ENCODE data around the gene PCNT.

Gene PCNT

DNA sequence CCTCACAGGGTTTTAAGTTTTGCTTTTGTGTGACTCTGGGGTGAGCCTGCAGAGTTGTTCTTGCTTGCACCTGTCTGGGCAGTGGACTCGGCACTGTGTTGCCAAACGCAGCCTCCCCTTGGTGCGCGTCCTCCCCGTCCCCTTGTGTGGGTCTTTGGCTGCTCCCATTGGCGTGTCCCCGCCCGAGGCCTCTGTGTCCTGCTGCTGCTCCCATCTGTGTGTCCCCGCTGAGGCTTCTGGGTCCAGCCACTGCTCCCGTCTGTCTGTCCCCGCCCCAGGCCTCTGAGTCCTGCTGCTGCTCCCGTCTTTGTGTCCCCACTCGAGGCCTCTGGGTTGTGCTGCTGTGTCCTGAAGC lies 62.8 kb downstream of the PCNT start:
- peaks cover 56% of the 10 kb centered on the region for H3K36me3 ChIP-seq (ENCODE audit: insufficient read depth, low read length)

DNA sequence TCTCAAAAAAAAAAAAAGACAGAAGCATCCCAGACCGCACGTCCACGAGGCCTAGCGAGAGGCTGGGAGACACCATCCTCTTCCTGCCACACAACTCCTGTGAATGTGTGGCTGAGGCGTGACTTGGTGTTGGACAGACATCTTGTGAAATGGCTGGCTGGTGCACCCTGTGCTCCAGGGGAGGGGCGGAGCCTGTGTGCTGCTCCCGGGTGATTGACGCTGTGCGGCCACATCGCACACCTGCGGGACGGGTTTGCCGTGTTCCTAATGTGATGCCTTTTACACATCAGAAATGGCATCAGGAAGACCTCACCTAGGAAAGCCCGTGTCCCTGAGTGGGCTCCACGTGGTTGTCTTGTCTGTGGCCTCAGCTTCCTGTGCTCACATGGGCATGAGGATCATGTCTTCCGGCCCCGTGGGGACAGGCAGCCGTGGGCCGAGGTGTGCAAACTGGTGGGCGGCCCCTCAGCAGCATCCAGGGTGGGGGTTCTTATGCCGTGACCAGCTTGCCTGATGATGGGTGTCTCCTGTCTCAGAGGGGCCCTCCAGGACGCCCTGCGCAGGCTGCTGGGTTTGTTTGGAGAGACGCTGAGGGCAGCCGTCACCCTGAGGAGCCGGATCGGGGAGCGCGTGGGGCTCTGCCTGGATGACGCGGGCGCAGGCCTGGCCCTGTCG lies 64.4 kb downstream of the PCNT start:
- Histone ChIP-seq H3K4me3 (ENCODE audit: low read length) (no peak overlapping the region), H3K9me3 (ENCODE audit: insufficient read depth, low read depth, low read length) (no peaks in the 10 kb centered on the region), H3K27me3 (ENCODE audit: insufficient read depth, low read length) (no peaks in the 10 kb centered on the region), H3K27ac (ENCODE audit: low read depth, low read length) (no peak overlapping the region), H3K9ac (ENCODE audit: low read depth, low read length) (no peak overlapping the region), H3K36me3 (ENCODE audit: insufficient read depth, low read length) (peaks cover 57% of the 10 kb centered on the region), H3K4me1 (ENCODE audit: insufficient read depth, low read length) (no peaks in the 10 kb centered on the region)
- 93% methylated on average over 33 of the region's 33 CpGs for WGBS

More for the DNA sequence above, 62.8 kb downstream of the PCNT start:
- H3K9me3 ChIP-seq (ENCODE audit: insufficient read depth, low read depth, low read length), result no peaks in the 10 kb centered on the region
- WGBS, result 96% methylated on average over 13 of the region's 13 CpGs
- H3K4me3 ChIP-seq (ENCODE audit: low read length), result no peak overlapping the region
- peaks cover 1% of the 10 kb centered on the region; the same call in 1 of the 2 replicates for H3K4me1 ChIP-seq (ENCODE audit: insufficient read depth, low read length)
- H3K27me3 ChIP-seq (ENCODE audit: insufficient read depth, low read length), result no peaks in the 10 kb centered on the region
- H3K27ac ChIP-seq (ENCODE audit: low read depth, low read length), result no peak overlapping the region
- no peak overlapping the region for H3K9ac ChIP-seq (ENCODE audit: low read depth, low read length)

GRCh38 chr21:46388896-46389295 lies 64.9 kb downstream of the PCNT start:
- H3K9ac ChIP-seq (ENCODE audit: low read depth, low read length), result no peak overlapping the region
- 97% methylated on average over 23 of the region's 23 CpGs for WGBS
- no peaks in the 10 kb centered on the region for H3K27me3 ChIP-seq (ENCODE audit: insufficient read depth, low read length)
- no peak overlapping the region for H3K4me3 ChIP-seq (ENCODE audit: low read length)
- H3K9me3 ChIP-seq (ENCODE audit: insufficient read depth, low read depth, low read length), result no peaks in the 10 kb centered on the region
- H3K36me3 ChIP-seq (ENCODE audit: insufficient read depth, low read length), result peaks cover 60% of the 10 kb centered on the region
- H3K27ac ChIP-seq (ENCODE audit: low read depth, low read length), result no peak overlapping the region
- H3K4me1 ChIP-seq (ENCODE audit: insufficient read depth, low read length), result no peaks in the 10 kb centered on the region

DNA sequence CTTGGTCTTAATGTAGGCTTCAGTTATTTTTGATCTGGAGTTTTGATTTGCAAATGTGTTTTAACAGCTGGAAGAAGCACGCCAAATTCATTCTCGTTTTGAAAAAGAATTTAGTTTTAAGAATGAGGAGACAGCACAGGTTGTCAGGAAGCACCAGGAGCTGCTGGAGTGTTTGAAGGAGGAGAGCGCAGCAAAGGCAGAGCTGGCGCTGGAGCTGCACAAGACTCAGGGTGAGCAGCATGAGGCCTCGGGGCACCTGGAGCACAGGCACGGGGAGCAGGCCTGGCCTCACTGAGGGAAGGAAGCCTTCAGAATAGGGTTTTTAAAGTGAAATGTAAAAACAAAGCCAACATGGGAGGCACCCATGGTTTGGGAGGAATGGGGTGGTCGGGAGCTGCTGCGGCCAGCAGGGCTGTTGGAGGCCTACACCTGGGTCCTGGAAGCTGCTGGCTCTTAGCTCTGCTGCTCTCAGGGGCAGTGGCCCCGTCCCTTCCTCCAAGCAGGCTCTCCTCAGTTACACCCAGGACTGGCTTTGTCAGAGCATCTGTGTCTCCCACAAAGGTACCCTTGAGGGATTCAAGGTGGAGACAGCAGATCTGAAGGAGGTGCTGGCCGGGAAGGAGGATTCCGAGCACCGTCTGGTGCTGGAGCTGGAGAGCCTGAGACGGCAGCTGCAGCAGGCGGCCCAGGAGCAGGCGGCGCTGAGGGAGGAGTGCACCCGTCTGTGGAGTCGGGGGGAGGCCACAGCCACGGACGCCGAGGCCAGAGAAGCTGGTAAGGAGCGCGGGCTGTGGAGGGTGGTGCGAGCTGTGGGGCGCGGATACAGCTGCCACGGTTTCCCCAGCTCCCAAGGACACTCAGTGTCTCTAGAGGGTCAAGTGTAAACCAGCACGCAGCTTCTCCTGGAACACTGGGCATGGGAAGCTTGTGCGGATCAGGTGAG lies 66.9 kb downstream of the PCNT start:
- Histone ChIP-seq H3K27me3 (ENCODE audit: insufficient read depth, low read length) (no peaks in the 10 kb centered on the region), H3K36me3 (ENCODE audit: insufficient read depth, low read length) (peaks cover 54% of the 10 kb centered on the region), H3K9ac (ENCODE audit: low read depth, low read length) (no peak overlapping the region), H3K4me3 (ENCODE audit: low read length) (no peak overlapping the region), H3K9me3 (ENCODE audit: insufficient read depth, low read depth, low read length) (no peaks in the 10 kb centered on the region), H3K27ac (ENCODE audit: low read depth, low read length) (no peak overlapping the region), H3K4me1 (ENCODE audit: insufficient read depth, low read length) (no peaks in the 10 kb centered on the region)
- WGBS, result 94% methylated on average over 29 of the region's 29 CpGs

GRCh38 chr21:46391773-46392172 lies 67.8 kb downstream of the PCNT start:
- H3K4me1 ChIP-seq (ENCODE audit: insufficient read depth, low read length), result no peaks in the 10 kb centered on the region
- no peak overlapping the region for H3K9ac ChIP-seq (ENCODE audit: low read depth, low read length)
- H3K27me3 ChIP-seq (ENCODE audit: insufficient read depth, low read length), result no peaks in the 10 kb centered on the region
- H3K36me3 ChIP-seq (ENCODE audit: insufficient read depth, low read length), result peaks cover 51% of the 10 kb centered on the region
- no peak overlapping the region for H3K27ac ChIP-seq (ENCODE audit: low read depth, low read length)
- no peak overlapping the region for H3K4me3 ChIP-seq (ENCODE audit: low read length)
- 92% methylated on average over 8 of the region's 9 CpGs for WGBS
- H3K9me3 ChIP-seq (ENCODE audit: insufficient read depth, low read depth, low read length), result no peaks in the 10 kb centered on the region

DNA sequence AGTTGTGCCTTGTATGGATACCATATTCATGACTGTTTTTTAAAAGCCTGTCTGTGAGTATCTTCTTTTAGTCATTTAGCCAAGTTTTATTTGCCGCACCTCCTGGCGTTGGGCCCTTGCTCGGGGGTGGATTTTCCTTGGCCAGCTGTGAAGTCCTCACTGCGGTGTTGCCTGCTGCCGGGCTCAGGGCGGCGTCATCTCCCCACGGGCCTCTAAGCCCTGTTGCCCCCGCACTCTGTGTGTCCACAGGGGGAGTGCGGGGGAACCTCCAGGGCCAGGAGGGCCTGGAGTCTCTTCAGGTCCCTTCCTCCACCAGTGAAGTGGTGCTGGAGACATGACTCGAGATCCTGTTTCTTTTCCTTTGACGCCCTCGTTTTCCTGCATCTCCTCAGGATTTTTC lies 69.0 kb downstream of the PCNT start:
- Histone ChIP-seq H3K27ac (ENCODE audit: low read depth, low read length) (no peak overlapping the region), H3K4me1 (ENCODE audit: insufficient read depth, low read length) (no peaks in the 10 kb centered on the region), H3K4me3 (ENCODE audit: low read length) (no peak overlapping the region), H3K9me3 (ENCODE audit: insufficient read depth, low read depth, low read length) (no peaks in the 10 kb centered on the region), H3K9ac (ENCODE audit: low read depth, low read length) (no peak overlapping the region), H3K27me3 (ENCODE audit: insufficient read depth, low read length) (no peaks in the 10 kb centered on the region), H3K36me3 (ENCODE audit: insufficient read depth, low read length) (peaks cover 63% of the 10 kb centered on the region)
- 93% methylated on average over 13 of the region's 13 CpGs for WGBS

GRCh38 chr21:46393451-46393940 lies 69.5 kb downstream of the PCNT start:
- Histone ChIP-seq H3K4me1 (ENCODE audit: insufficient read depth, low read length) (no peaks in the 10 kb centered on the region), H3K27ac (ENCODE audit: low read depth, low read length) (no peak overlapping the region), H3K9ac (ENCODE audit: low read depth, low read length) (no peak overlapping the region), H3K36me3 (ENCODE audit: insufficient read depth, low read length) (peaks cover 68% of the 10 kb centered on the region), H3K4me3 (ENCODE audit: low read length) (no peak overlapping the region), H3K27me3 (ENCODE audit: insufficient read depth, low read length) (no peaks in the 10 kb centered on the region), H3K9me3 (ENCODE audit: insufficient read depth, low read depth, low read length) (no peaks in the 10 kb centered on the region)
- 94% methylated on average over 19 of the region's 19 CpGs for WGBS

DNA sequence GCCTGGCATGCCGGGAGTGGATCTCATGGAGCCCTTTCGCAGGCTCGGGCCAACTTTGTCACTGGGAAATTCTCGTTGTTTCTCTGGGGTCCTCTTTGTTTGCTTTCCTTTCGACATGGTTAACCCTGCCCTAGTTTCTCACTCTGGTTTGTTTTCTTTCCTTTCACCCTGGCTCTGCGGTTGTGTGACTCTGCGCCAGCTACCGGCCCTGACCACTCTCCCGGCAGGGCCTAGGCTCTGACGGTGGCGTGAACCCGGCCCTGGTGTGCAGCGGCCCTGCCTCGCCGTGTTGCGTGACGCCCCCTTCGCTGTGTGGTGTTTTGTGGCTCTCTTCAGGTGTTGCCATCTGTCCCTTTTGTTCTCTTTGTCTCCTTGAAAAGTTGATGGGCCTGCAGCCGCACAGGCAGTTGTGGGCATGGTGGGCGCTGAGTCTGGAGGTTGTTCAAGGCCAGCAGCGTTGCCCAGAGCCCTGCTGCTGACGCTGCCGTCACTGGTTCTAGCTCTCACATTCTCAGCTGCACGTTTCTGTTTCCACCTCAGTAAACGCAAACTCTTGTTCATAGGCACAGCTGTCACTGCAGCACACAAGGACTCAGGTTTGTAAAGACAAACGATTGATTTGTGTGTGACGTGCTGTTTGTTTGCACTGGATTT lies 70.1 kb downstream of the PCNT start:
- H3K4me1 ChIP-seq (ENCODE audit: insufficient read depth, low read length), result no peaks in the 10 kb centered on the region
- no peak overlapping the region for H3K4me3 ChIP-seq (ENCODE audit: low read length)
- H3K27me3 ChIP-seq (ENCODE audit: insufficient read depth, low read length), result no peaks in the 10 kb centered on the region
- WGBS, result 95% methylated on average over 27 of the region's 27 CpGs
- peaks cover 68% of the 10 kb centered on the region for H3K36me3 ChIP-seq (ENCODE audit: insufficient read depth, low read length)
- H3K27ac ChIP-seq (ENCODE audit: low read depth, low read length), result no peak overlapping the region
- no peak overlapping the region for H3K9ac ChIP-seq (ENCODE audit: low read depth, low read length)
- no peaks in the 10 kb centered on the region for H3K9me3 ChIP-seq (ENCODE audit: insufficient read depth, low read depth, low read length)

DNA sequence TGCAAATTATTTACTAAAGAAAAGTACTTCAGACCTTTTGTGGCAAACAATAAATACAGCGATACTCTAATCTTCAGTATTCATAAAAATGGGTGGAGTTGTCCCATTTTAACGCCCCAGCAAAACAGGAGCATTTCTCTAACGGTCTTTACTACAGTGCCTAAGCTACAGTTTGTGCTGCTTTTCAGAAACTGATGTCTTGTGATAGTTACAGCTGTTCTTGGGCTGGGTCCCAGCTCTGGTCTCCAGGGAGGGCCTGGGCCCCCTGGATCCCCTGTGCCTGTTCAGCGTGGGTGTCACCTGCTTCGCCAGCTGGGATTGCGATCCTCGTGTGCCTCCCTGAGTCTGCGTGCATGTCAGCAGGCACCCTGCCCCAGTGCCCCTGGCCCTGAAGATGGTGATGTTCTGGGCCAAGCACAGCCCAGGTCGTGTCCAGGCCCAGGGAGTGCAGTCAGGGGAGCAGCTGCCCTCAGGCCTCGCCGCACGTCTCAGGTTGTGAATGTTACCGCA lies 70.7 kb downstream of the PCNT start:
- H3K27me3 ChIP-seq (ENCODE audit: insufficient read depth, low read length), result no peaks in the 10 kb centered on the region
- H3K9ac ChIP-seq (ENCODE audit: low read depth, low read length), result no peak overlapping the region
- H3K4me3 ChIP-seq (ENCODE audit: low read length), result no peak overlapping the region
- H3K4me1 ChIP-seq (ENCODE audit: insufficient read depth, low read length), result no peaks in the 10 kb centered on the region
- no peaks in the 10 kb centered on the region for H3K9me3 ChIP-seq (ENCODE audit: insufficient read depth, low read depth, low read length)
- 95% methylated on average over 13 of the region's 13 CpGs for WGBS
- peaks cover 68% of the 10 kb centered on the region for H3K36me3 ChIP-seq (ENCODE audit: insufficient read depth, low read length)
- no peak overlapping the region for H3K27ac ChIP-seq (ENCODE audit: low read depth, low read length)

DNA sequence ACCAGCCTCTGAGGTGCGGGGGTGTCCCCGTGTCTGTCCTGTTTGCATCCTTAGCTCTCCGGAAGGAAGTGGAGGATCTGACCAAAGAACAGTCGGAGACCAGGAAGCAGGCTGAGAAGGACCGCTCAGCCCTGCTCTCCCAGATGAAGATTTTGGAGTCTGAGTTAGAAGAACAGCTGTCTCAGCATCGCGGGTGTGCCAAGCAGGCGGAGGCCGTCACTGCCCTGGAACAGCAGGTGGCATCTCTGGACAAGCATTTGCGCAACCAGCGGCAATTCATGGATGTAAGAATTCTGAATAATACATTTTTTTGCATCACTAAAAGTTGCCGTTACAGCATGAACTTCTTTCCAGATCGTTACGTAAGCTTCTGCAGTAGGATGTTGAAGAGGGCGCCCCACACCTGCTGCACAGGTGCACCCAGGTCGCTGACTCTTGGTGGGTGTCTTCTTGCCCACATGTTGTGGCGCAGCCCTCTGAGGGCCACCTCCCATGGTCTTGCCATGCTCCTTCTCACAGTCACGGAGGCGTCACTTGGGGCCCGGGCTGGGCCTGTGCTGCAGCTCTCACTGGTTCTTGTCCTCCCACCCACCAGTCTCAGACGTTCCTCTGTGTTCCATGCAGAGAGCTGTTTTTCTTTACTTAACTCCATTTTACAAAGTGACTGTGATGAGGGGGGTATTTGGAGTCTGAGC lies 73.4 kb downstream of the PCNT start:
- Histone ChIP-seq H3K4me3 (ENCODE audit: low read length) (no peak overlapping the region), H3K9ac (ENCODE audit: low read depth, low read length) (no peak overlapping the region)
- WGBS, result 96% methylated on average over 21 of the region's 21 CpGs

More for the DNA sequence above, 73.4 kb downstream of the PCNT start:
- H3K27ac ChIP-seq (ENCODE audit: low read depth, low read length), result no peak overlapping the region
- peaks cover 71% of the 10 kb centered on the region for H3K36me3 ChIP-seq (ENCODE audit: insufficient read depth, low read length)
- H3K9me3 ChIP-seq (ENCODE audit: insufficient read depth, low read depth, low read length), result no peaks in the 10 kb centered on the region
- H3K4me1 ChIP-seq (ENCODE audit: insufficient read depth, low read length), result no peaks in the 10 kb centered on the region
- no peaks in the 10 kb centered on the region for H3K27me3 ChIP-seq (ENCODE audit: insufficient read depth, low read length)

Data from HUES64 (cell line).